HEK293 (cell line): Measurements from ENCODE around the gene BRI3.

Experiments used
- CTCF ChIP-seq: fragments of 450-650 bp; formaldehyde crosslinking; IDR thresholded peaks from 2 replicates; pipeline ENCODE4 v1.5.1; 2016; ENCODE audit warnings: missing biosample characterization, missing genetic modification characterization
- EGR2 ChIP-seq: fragments of 450-650 bp; formaldehyde crosslinking; IDR thresholded peaks from 2 replicates; pipeline ENCODE4 v1.5.1; 2016; ENCODE audit warnings: low read depth, missing biosample characterization, missing genetic modification characterization
- IKZF3 ChIP-seq: fragments of 450-650 bp; IDR thresholded peaks from 2 replicates; pipeline ENCODE4 v1.5.0; 2018; ENCODE audit warnings: missing biosample characterization, mild to moderate bottlenecking, missing genetic modification characterization, moderate library complexity
- ZBTB44 ChIP-seq: fragments of 450-650 bp; IDR thresholded peaks from 2 replicates; pipeline ENCODE4 v1.5.1; 2018; ENCODE audit warnings: missing biosample characterization, mild to moderate bottlenecking, missing genetic modification characterization
- ZBTB8A ChIP-seq: fragments of 450-650 bp; formaldehyde crosslinking; IDR thresholded peaks from 2 replicates; pipeline ENCODE4 v1.5.1; 2016; ENCODE audit warnings: missing biosample characterization, missing genetic modification characterization
- ZNF10 ChIP-seq: fragments of 450-650 bp; formaldehyde crosslinking; IDR thresholded peaks from 2 replicates; pipeline ENCODE4 v1.5.1; 2017; ENCODE audit warnings: missing biosample characterization, missing genetic modification characterization
- ZNF114 ChIP-seq: fragments of 450-650 bp; formaldehyde crosslinking; IDR thresholded peaks from 2 replicates; pipeline ENCODE4 v1.5.0; 2017; ENCODE audit warnings: missing biosample characterization, missing genetic modification characterization
- ZNF23 ChIP-seq: fragments of 450-650 bp; formaldehyde crosslinking; IDR thresholded peaks from 2 replicates; pipeline ENCODE4 v1.5.1; 2016; ENCODE audit warnings: missing biosample characterization, missing genetic modification characterization, borderline replicate concordance
- ZNF280D ChIP-seq: fragments of 450-650 bp; formaldehyde crosslinking; IDR thresholded peaks from 2 replicates; pipeline ENCODE4 v1.5.1; 2016; ENCODE audit warnings: missing biosample characterization, missing genetic modification characterization
- ZNF391 ChIP-seq: fragments of 450-650 bp; formaldehyde crosslinking; IDR thresholded peaks from 2 replicates; pipeline ENCODE4 v1.5.1; 2016; ENCODE audit warnings: low read depth, missing biosample characterization, missing genetic modification characterization, borderline replicate concordance
- ZNF777 ChIP-seq: fragments of 450-650 bp; formaldehyde crosslinking; IDR thresholded peaks from 2 replicates; pipeline ENCODE4 v1.5.1; 2017; ENCODE audit warnings: missing biosample characterization, missing genetic modification characterization, borderline replicate concordance
- TF ChIP-seq, protein P1 (sequence below): fragments of 450-650 bp; formaldehyde crosslinking; IDR thresholded peaks from 2 replicates; pipeline ENCODE4 v1.5.1; 2016; ENCODE audit warnings: missing biosample characterization, missing genetic modification characterization
- TF ChIP-seq, protein P2 (sequence below): fragments of 450-650 bp; formaldehyde crosslinking; IDR thresholded peaks from 2 replicates; pipeline ENCODE4; 2016; ENCODE audit warnings: missing biosample characterization, missing genetic modification characterization

DNA sequence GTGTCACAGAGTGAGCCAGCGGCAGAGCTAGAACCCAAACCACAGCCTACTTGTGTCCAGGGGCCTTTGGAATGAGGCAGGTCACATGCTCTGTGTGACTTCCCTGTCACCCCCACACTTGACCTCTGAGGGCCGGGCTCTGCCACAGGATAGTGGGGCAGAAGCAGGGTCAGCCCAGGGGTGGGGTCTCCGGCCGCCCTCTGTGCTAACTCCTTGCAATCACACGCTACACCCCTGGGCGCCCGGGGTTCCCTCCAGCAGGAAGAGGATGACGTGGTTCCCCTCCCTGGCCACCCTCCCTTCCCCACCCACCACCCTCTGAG lies 49.3 kb upstream of the BRI3 start:
- TF ChIP-seq, protein P1, sequence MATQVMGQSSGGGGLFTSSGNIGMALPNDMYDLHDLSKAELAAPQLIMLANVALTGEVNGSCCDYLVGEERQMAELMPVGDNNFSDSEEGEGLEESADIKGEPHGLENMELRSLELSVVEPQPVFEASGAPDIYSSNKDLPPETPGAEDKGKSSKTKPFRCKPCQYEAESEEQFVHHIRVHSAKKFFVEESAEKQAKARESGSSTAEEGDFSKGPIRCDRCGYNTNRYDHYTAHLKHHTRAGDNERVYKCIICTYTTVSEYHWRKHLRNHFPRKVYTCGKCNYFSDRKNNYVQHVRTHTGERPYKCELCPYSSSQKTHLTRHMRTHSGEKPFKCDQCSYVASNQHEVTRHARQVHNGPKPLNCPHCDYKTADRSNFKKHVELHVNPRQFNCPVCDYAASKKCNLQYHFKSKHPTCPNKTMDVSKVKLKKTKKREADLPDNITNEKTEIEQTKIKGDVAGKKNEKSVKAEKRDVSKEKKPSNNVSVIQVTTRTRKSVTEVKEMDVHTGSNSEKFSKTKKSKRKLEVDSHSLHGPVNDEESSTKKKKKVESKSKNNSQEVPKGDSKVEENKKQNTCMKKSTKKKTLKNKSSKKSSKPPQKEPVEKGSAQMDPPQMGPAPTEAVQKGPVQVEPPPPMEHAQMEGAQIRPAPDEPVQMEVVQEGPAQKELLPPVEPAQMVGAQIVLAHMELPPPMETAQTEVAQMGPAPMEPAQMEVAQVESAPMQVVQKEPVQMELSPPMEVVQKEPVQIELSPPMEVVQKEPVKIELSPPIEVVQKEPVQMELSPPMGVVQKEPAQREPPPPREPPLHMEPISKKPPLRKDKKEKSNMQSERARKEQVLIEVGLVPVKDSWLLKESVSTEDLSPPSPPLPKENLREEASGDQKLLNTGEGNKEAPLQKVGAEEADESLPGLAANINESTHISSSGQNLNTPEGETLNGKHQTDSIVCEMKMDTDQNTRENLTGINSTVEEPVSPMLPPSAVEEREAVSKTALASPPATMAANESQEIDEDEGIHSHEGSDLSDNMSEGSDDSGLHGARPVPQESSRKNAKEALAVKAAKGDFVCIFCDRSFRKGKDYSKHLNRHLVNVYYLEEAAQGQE (tag by site-specific recombination), result no peak
- no peak for TF ChIP-seq CTCF (tag by site-specific recombination)
- no peak for TF ChIP-seq ZNF23 (tag by site-specific recombination)
- TF ChIP-seq, protein P2, sequence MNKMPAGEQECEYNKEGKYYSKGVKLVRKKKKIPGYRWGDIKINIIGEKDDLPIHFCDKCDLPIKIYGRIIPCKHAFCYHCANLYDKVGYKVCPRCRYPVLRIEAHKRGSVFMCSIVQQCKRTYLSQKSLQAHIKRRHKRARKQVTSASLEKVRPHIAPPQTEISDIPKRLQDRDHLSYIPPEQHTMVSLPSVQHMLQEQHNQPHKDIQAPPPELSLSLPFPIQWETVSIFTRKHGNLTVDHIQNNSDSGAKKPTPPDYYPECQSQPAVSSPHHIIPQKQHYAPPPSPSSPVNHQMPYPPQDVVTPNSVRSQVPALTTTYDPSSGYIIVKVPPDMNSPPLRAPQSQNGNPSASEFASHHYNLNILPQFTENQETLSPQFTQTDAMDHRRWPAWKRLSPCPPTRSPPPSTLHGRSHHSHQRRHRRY, result no peak
- no peak for TF ChIP-seq ZNF391
- no peak for TF ChIP-seq EGR2 (tag by site-specific recombination)
- no peak for TF ChIP-seq IKZF3 (tag by site-specific recombination)
- no peak for TF ChIP-seq ZNF280D (tag by site-specific recombination)
- no peak for TF ChIP-seq ZNF10 (tag by site-specific recombination)
- no peak for TF ChIP-seq ZBTB8A (tag by site-specific recombination)
- no peak for TF ChIP-seq ZBTB44 (tag by site-specific recombination)
- no peak for TF ChIP-seq ZNF114 (tag by site-specific recombination)
- no peak for TF ChIP-seq ZNF777 (tag by site-specific recombination)
